Aorta (tissue), 5 donors: Measurements from ENCODE around the gene CYP26A1. TPM values are rescaled to one million over a fixed set of nuclear protein-coding genes. Genes with fewer than 3 reads are reported as not detected.
A peak's percentile ranks its signal among the peaks of the same experiment; 100 is the strongest.
"Not testable (repeated sequence)": the region's sequence is repeated elsewhere in the genome, so short reads cannot be mapped to it uniquely, and the experiment has no call there.

ENCODE experiments used
- ATAC-seq: fragments of 200-7000 bp; cut with Tn5 transposase; one replicate; pipeline ENCODE4 v1.9.1; 2022; ENCODE audit warnings: moderate library complexity; ENCODE audit not compliant: low FRiP score
- DNase-seq, 2 donors: peaks; one replicate each; pipeline ENCODE4 v3.0.0-alpha.2; 2020
- H3K27ac ChIP-seq, 2 donors: one replicate each; pipeline ENCODE4 v1.5.1; 2013; ENCODE audit warnings: low read length in 2 of 2, mild to moderate bottlenecking in 2 of 2, moderate library complexity in 2 of 2, control low read depth in 1 of 2, inconsistent platforms in 1 of 2, low read depth in 1 of 2
- H3K27me3 ChIP-seq, 2 donors: one replicate each; pipeline ENCODE4 v1.6.1; 2013; ENCODE audit warnings: control low read depth in 1 of 2, low read length in 1 of 2, mild to moderate bottlenecking in 1 of 2, moderate library complexity in 1 of 2; ENCODE audit not compliant: insufficient read depth in 2 of 2, control insufficient read depth in 1 of 2
- H3K36me3 ChIP-seq, 2 donors: one replicate each; pipeline ENCODE4 v1.6.1; 2013; ENCODE audit warnings: control low read depth in 1 of 2, low read length in 1 of 2, mild to moderate bottlenecking in 1 of 2; ENCODE audit not compliant: insufficient read depth in 2 of 2, control insufficient read depth in 1 of 2
- H3K4me1 ChIP-seq, 2 donors: one replicate each; pipeline ENCODE4 v1.6.1; 2013; ENCODE audit warnings: low read length in 2 of 2, control low read depth in 1 of 2, mild to moderate bottlenecking in 1 of 2, moderate library complexity in 1 of 2; ENCODE audit not compliant: insufficient read depth in 2 of 2, control insufficient read depth in 1 of 2
- H3K4me3 ChIP-seq, 2 donors: one replicate each; pipeline ENCODE4 v1.5.1; 2013; ENCODE audit warnings: low read length in 2 of 2, control low read depth in 1 of 2, mild to moderate bottlenecking in 1 of 2
- H3K9me3 ChIP-seq: one replicate; pipeline ENCODE4 v1.6.1; 2013; ENCODE audit warnings: mild to moderate bottlenecking, low read length; ENCODE audit not compliant: control insufficient read depth
- WGBS, 2 donors: extraction: QIAGEN DNeasy Blood & Tissue Kit; methylation state at CpG; one replicate each; pipeline ENCODE4 v1.1.7; 2013; 5-methylcytosine and 5-hydroxymethylcytosine counted together
- intact Hi-C, 2 donors: fragments of 100-400 bp; cut with DNase I; formaldehyde crosslinking; loops; one replicate each; pipeline versions ENCODE4 v1.14.2 to v1.15.0; 2022
- polyA plus RNA-seq, 2 donors: library from polyadenylated mRNA; stranded (reverse); fragments of 200-250 nt; gene quantifications; one replicate each; pipeline ENCODE4 v1.2.3, GENCODE V29; 2013
- total RNA-seq, 2 donors: library from RNA; stranded (reverse); fragmentation: NEBNext Ultra II Directional; extraction: Animal tissue kit (Norgen Biotek cat#: 25700); gene quantifications; one replicate each; pipeline ENCODE4 v1.2.1, GENCODE V29; 2021
- donor health status: healthy with polysubstance abuse.
- donor health status: Bipolar disorder and iron deficiency.
- donor health status: DM: no; HTN: no; CAD: no.
- donor health status: DM: no; HTN: no; CAD: no.
- donor health status: DM: yes; HTN: yes; CAD: no.

Gene CYP26A1
- total and polyA plus RNA-seq, 4 donors = not detected

DNA sequence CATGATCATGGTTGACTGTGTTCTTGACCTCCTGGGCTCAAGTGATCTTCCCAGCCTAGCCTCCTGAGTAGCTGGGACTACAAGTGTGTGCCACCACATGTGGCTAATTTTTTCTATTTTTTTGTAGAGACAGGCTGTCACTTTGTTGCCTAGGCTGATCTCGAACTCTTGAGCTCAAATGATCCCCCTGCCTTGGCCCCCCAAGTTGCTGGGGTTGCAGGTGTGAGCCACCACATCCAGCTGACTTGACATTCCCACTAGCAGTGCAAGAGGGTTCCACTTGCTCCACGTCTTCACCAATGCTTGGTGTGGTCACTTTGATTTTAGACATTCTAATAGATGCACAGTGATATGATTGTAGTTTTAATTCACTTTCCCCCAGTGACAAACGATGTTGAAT lies 25.1 kb downstream of the CYP26A1 start:
- Histone ChIP-seq H3K27me3 (no peaks in the 10 kb centered on the region), H3K27ac (no peak overlapping the region), H3K4me3 (no peak overlapping the region), H3K9me3 (no peaks in the 10 kb centered on the region), H3K4me1 (no peaks in the 10 kb centered on the region), H3K36me3 (no peaks in the 10 kb centered on the region)
- WGBS, 2 donors = 88 to 91% methylated on average over 3 of the region's 3 CpGs
- intact Hi-C loops = no loop called here
- DNase-seq = no peak
- ATAC-seq = no peak

GRCh38 chr10:93099670-93100069 lies 26.0 kb downstream of the CYP26A1 start:
- no peak for DNase-seq
- intact Hi-C loops = no loop called here
- no peaks in the 10 kb centered on the region for H3K27me3 ChIP-seq
- no peaks in the 10 kb centered on the region for H3K4me1 ChIP-seq
- no peak overlapping the region for H3K27ac ChIP-seq
- ATAC-seq = no peak
- 93 to 94% methylated on average over 7 of the region's 7 CpGs for whole genome bisulfite sequencing, 2 donors
- no peaks in the 10 kb centered on the region for H3K9me3 ChIP-seq
- no peaks in the 10 kb centered on the region for H3K36me3 ChIP-seq
- H3K4me3 ChIP-seq = no peak overlapping the region

- H3K36me3 ChIP-seq, ATAC-seq, H3K4me3 ChIP-seq, H3K27me3 ChIP-seq, H3K4me1 ChIP-seq, H3K9me3 ChIP-seq, H3K27ac ChIP-seq, intact Hi-C loops, DNase-seq: not testable (repeated sequence)
- 94 to 96% methylated on average over 3 of the region's 3 CpGs for WGBS, 2 donors
These were observed 27.5 kb downstream of the CYP26A1 start for GRCh38 chr10:93101148-93101547.

DNA sequence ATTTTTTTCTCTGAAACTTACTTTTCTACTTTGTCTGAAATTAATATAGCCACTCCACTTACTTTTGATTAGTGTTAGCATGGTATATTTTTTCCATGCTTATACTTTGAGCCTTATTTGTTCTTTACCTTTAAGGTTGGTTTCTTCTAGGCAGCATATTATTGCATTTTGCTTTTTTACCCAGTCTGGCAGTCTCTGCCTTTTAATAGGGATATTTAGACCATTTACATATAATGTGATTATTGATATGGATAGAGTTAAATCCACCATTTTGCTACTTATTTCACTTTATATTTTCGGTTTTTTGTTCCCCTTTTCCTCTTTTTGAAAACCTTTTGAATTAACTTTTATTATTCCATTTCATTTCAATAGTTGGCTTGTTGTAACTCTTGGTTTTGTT lies 30.3 kb downstream of the CYP26A1 start:
- Histone ChIP-seq H3K27me3 (no peaks in the 10 kb centered on the region), H3K27ac (no peak overlapping the region), H3K4me1 (no peaks in the 10 kb centered on the region), H3K36me3 (no peaks in the 10 kb centered on the region), H3K4me3 (no peak overlapping the region), H3K9me3 (no peaks in the 10 kb centered on the region)
- WGBS, 2 donors = 86 to 93% methylated on average over 1 of the region's 1 CpG
- ATAC-seq (no peak), DNase-seq (no peak)
- intact Hi-C loops = no loop called here

DNA sequence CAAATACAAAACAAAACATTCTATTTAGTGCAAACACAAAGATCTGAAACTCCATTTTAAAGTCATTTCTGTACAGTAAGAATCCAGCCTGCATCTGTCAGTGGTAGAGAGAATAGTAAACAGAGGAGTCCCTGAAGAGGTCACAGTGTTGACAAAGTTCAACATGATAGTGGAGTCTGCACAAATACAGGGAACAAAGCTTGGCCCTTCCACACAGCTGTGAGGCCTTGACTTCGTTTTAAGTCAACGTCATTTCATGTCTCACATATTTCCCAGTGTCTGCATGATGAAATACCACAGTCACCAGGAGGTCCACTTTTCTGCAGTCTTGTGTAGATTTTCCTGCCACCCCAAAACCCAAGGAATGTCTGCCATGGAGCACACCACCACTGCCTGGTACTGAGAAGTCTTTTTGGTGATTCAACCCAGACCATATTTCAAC lies 33.0 kb downstream of the CYP26A1 start:
- no peaks in the 10 kb centered on the region for H3K36me3 ChIP-seq
- no peaks in the 10 kb centered on the region for H3K4me1 ChIP-seq
- intact Hi-C loops = no loop called here
- ATAC-seq (no peak), DNase-seq (no peak)
- no peaks in the 10 kb centered on the region for H3K27me3 ChIP-seq
- H3K9me3 ChIP-seq = no peaks in the 10 kb centered on the region
- no peak overlapping the region for H3K27ac ChIP-seq
- WGBS, 2 donors = 52 to 57% methylated on average over 2 of the region's 2 CpGs
- no peak overlapping the region for H3K4me3 ChIP-seq

DNA sequence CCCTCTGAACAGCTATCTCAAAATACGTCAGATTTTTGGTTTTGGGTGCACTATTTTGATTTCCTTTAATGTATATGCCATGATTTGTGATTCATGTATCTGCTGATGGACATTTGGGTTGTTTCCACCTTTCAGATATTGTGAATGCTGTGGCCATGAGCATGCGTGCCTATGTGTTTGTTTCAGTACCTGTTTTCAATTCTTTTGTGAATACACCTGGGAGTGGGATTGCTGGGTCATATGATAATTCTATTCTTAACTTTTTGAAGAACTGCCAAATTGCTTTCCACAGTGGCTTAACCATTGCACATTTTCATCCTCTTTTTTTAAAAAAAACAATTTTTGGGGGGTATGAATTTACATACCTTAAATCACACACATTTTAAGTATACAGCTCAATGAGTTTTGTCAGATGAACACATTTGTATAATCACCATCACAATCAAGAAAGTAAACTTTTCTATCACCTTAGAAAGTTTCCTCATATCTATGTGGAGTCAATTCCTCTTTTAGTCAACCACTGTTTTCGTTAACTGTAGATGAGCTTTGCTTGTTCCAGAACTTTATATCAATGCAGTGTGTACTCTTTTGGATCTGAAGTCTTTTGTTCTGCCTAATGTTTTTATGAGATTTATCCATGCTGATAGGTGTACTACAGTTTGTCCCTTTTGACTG lies 36.9 kb downstream of the CYP26A1 start:
- WGBS, 2 donors = 89 to 90% methylated on average over 3 of the region's 3 CpGs
- Histone ChIP-seq H3K4me1 (no peaks in the 10 kb centered on the region), H3K4me3 (no peak overlapping the region), H3K27me3 (no peaks in the 10 kb centered on the region), H3K9me3 (no peaks in the 10 kb centered on the region), H3K27ac (no peak overlapping the region), H3K36me3 (no peaks in the 10 kb centered on the region)
- no peak for ATAC-seq
- DNase-seq = no peak
- intact Hi-C loops = loop anchor here in 1 of 2 donors (10.0 kb wide), 1 partner anchor 174 kb away; no protein-coding TSS in a partner anchor

- H3K36me3 ChIP-seq = no peaks in the 10 kb centered on the region
- DNase-seq (no peak), ATAC-seq (no peak)
- no peak overlapping the region for H3K4me3 ChIP-seq
- intact Hi-C loops = loop anchor here in 1 of 2 donors (10.0 kb wide), 1 partner anchor 172 kb away; no protein-coding TSS in a partner anchor
- no peak overlapping the region for H3K27ac ChIP-seq
- H3K27me3 ChIP-seq = no peaks in the 10 kb centered on the region
- no peaks in the 10 kb centered on the region for H3K9me3 ChIP-seq
- no peaks in the 10 kb centered on the region for H3K4me1 ChIP-seq
- WGBS, 2 donors = 80% methylated on average over 2 of the region's 2 CpGs
These were observed 39.3 kb downstream of the CYP26A1 start for GRCh38 chr10:93113042-93113441.

GRCh38 chr10:93115661-93116383 lies 42.1 kb downstream of the CYP26A1 start:
- WGBS, 2 donors = 83 to 95% methylated on average over 2 to 4 of the region's 4 CpGs
- Histone ChIP-seq H3K27me3 (no peaks in the 10 kb centered on the region), H3K9me3 (peaks cover under 1% of the 10 kb centered on the region), H3K27ac (no peak overlapping the region), H3K4me3 (no peak overlapping the region), H3K36me3 (no peaks in the 10 kb centered on the region), H3K4me1 (no peaks in the 10 kb centered on the region)
- ATAC-seq = peak; percentile 80
- peak; percentile 82 to 86 for DNase-seq
- intact Hi-C loops = loop anchor here (5.0 to 10.0 kb wide), 2 partner anchors 169 to 171 kb away; no protein-coding TSS in a partner anchor

GRCh38 chr10:93121311-93121710 lies 47.6 kb downstream of the CYP26A1 start:
- Histone ChIP-seq H3K4me3 (no peak overlapping the region), H3K27me3 (no peaks in the 10 kb centered on the region), H3K36me3 (no peaks in the 10 kb centered on the region), H3K9me3 (peaks cover 1% of the 10 kb centered on the region), H3K4me1 (no peaks in the 10 kb centered on the region), H3K27ac (no peak overlapping the region)
- intact Hi-C loops = no loop called here
- ATAC-seq = no peak
- WGBS, 2 donors = 56 to 76% methylated on average over 3 of the region's 3 CpGs
- no peak for DNase-seq
